AG04449 (cell line): ENCODE data around the gene CDON.

Source experiments
- CTCF ChIA-PET: fragments of 350-600 bp; formaldehyde crosslinking; extraction: SDS; loops from one replicate; lab custom pipeline; 2021; ENCODE audit warnings: antibody characterized with exemption; lab: Yijun Ruan, JAX
- POLR2A ChIA-PET: fragments of 400-600, 350-600 bp; formaldehyde crosslinking; extraction: SDS; loops from one replicate; lab custom pipeline; 2020; ENCODE audit warnings: antibody characterized with exemption, inconsistent platforms; lab: Yijun Ruan, JAX
- DNase-seq: peaks from one replicate; pipeline ENCODE4 v3.0.0-alpha.2; 2010; ENCODE audit warnings: low read depth, low spot score
- H3K4me3 ChIP-seq: 2 replicates; pipeline ENCODE4 v1.5.1; 2011; ENCODE audit warnings: low read depth, mild to moderate bottlenecking, control low read depth, low read length
- TF ChIP-seq, protein P1 (sequence below): IDR thresholded peaks from one replicate; pipeline ENCODE4 v1.5.1; 2011; ENCODE audit warnings: mild to moderate bottlenecking, moderate library complexity, low read length, control low read depth, inconsistent platforms; ENCODE audit not compliant: insufficient read depth; ENCODE audit errors: missing control alignments

The CDON gene

DNA sequence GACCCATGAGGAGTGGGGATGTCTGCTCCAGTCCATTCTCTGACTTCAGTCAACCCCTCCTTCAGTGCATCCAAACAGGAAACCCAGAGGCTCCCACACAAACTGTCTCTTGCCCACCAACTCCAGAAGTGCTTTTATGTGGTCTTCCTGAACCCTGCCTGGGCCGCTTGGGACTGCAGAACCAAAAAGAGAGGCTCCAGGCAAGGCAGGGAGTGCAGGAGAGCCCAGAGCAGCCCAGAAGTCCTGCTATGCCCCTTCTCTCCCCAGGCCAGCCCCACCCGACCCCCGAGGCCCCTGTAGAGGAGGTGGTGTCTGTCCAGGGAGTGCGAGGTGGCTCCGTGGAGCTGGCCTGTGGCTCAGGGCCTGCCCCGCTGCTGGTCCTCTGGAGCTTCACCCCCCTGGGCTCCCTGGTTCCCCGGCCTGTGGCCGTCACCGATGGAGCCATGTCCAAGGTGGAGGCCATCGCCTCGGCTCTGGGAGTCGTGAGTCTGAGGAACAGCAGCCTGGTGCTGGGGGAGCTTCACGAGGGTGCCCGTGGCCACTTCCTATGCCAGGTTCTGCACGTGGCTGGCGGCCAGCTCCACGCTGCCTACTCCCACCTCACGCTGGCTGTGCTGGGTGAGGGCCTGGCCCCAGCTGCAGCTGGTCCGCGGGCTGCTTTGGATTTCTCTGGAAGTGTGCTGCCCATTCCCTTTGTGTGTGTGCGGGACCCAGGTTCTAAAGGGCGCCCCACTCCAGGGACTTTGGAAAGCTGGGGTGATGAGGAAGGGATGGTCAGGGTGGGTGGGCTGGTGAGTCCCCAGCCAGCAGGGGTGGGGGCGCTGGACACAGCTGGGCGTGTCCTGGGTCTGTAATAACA is 115.0 kb downstream of the CDON start:
- H3K4me3 ChIP-seq, result no peak overlapping the region
- ChIA-PET CTCF (no interaction called here), POLR2A (no interaction called here)
- TF ChIP-seq, protein P1, sequence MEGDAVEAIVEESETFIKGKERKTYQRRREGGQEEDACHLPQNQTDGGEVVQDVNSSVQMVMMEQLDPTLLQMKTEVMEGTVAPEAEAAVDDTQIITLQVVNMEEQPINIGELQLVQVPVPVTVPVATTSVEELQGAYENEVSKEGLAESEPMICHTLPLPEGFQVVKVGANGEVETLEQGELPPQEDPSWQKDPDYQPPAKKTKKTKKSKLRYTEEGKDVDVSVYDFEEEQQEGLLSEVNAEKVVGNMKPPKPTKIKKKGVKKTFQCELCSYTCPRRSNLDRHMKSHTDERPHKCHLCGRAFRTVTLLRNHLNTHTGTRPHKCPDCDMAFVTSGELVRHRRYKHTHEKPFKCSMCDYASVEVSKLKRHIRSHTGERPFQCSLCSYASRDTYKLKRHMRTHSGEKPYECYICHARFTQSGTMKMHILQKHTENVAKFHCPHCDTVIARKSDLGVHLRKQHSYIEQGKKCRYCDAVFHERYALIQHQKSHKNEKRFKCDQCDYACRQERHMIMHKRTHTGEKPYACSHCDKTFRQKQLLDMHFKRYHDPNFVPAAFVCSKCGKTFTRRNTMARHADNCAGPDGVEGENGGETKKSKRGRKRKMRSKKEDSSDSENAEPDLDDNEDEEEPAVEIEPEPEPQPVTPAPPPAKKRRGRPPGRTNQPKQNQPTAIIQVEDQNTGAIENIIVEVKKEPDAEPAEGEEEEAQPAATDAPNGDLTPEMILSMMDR, result no peak
- DNase-seq, result no peak

DNA sequence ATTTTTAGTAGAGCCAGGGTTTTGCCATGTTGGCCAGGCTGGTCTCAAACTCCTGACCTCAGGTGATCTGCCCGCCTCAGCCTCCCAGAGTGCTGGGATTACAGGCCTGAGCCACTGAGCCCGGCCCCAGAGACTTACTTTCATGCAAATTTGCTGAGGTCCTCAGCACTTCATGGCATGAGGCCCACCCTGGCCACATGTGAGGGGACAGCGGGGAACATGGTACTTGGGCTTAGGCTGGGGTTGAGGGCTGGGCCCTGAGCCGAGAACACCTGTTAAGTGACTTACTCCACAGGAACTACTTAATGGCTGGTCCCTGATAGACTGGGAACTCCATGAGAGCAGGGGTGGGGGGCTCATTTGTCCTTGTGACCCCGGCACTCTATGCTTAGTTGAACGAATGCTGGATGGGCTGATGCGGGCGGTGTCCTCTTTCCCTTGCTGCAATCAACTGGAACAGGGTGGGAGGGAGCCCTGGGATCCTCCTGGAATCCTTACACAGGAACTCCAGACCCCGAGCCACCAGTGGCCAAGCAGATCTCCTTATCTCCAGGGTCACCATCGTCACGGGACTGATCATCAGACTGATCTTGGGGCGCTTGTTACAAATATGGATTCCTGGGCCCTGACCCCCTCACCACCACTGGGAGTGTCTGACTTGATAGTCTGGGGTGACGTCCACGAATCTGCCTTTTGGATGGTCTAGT is 115.8 kb downstream of the CDON start:
- no peak for DNase-seq
- ChIA-PET POLR2A (no interaction called here), CTCF (no interaction called here)
- H3K4me3 ChIP-seq, result no peak overlapping the region
- TF ChIP-seq, protein P1, result no peak

DNA sequence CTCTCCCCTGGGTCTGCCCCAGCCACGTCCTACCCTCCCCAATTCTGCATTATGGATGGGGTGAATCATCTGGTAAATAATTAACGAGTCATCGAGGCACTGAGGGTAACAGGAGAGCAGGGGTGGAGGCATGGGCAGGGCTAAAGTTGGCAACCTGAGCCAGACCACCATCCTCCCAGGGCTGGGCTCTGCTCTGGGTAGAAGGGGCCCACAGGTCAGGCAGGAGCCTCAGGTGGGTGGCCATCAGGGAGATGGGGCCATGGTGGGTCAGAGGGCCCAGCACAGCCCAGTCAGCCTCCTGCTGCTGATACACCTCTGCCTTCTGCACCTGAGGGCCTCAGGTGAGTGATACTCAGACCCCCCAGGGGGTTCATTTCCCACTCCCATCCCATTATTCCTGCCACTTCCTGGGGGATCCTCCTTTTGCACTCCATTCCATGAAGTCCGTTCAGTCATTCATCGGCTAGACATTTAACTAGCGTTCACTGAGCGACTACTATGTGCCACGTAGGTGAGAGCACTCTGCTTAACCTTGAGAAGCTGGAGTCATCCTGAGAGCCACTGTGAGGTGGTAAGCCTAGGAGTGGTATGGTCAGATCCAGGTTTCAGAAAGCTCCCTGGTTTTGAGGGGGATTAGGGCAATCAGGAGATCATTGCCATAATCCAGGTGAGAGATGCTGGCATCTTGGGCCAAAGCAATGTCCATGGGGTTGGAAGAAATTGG is 116.7 kb downstream of the CDON start, which contains the start of gene VSIG10L2:
TSS of gene VSIG10L2 (plus strand) at position 248 of the 724 bp plus-strand sequence. CDS start at position 260, 12 bp downstream.
- TF ChIP-seq, protein P1, result no peak
- ChIA-PET CTCF (interaction anchor here (8.8 kb wide), 1 partner anchor 248 kb away, joined by 109 read pairs; no protein-coding TSS in a partner anchor), POLR2A (no interaction called here)
- no peak within 1 kb of the TSS for H3K4me3 ChIP-seq
- no peak for DNase-seq

DNA sequence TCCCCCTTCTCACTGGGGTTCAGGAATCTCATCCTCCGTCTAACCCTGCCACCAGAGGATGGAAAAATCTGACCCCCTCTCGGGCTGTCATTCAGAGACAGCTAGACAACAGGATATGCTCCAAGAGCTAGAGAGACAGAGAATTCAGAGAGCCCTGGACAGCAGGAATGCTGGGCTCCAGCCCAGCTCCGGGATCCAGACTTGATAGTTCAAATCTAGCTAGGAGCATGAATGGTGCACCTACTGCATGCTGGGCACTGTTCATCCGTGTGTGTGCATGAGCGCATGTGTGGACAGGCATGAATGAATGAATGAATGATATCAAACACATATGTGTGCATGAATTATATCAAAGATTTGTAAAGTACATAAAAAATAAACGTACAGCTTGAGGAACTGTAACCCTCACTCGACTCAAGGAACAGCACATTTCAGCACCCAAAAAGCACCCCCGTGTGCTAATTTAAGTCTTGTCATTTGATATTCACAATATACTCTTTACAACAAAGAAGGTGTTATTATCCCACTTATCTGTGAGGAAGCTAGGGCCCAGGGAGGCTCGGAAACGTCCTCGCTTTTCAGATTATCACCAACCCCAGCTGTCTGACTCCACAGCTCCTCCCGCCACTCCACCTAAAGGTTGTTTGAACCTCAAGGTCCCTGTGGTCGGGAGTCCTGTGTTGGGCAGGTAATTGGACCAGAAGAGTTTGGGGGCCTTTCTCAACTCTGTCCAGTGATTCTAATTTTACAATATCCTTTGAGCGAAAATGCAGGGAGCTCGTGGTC is 117.5 kb downstream of the CDON start:
- TF ChIP-seq, protein P1, result no peak
- CTCF ChIA-PET, result interaction anchor here (1.1 to 8.8 kb wide), 3 partner anchors 16 to 249 kb away, joined by 4 to 109 read pairs (median 4); no protein-coding TSS in a partner anchor
- H3K4me3 ChIP-seq, result no peak overlapping the region
- POLR2A ChIA-PET, result no interaction called here
- no peak for DNase-seq

DNA sequence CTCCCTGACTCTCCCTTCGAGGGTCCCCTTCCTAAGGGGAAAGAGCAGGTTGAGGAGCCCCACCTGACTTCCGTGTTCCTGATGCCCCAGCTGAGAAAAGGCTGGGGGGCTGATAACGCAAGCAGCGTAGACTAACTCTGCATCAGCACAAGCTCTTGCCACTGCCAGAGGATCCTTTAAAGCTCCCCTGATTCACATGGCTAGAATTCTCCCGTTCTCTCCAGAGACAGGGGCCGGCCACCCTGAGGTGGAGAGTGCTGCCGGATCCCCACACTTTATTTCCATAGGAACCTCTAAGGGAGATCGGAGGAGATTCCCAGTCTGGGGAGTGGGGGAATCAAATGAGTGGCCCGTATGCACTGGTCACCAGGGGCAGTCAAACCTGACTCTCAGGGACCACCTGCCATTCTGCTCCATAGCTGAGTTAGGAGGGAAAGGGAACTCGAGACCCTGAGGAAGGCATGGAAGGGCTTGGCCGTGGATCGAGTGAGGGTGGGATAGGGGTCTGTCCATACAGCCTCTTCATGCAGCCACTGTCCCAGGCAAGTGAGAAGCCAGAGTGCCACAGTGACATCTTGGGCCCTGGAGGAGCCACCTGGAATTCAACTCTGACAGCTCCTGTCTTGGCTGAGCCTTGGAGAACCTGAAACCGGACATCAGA is 118.2 kb downstream of the CDON start:
- DNase-seq, result no peak
- ChIA-PET CTCF (interaction anchor here (1.1 to 8.8 kb wide), 3 partner anchors 15 to 250 kb away, joined by 4 to 109 read pairs (median 4); no protein-coding TSS in a partner anchor), POLR2A (interaction anchor here (0.7 kb wide), 1 partner anchor 263 kb away, joined by 3 read pairs; no protein-coding TSS in a partner anchor)
- no peak overlapping the region for H3K4me3 ChIP-seq
- TF ChIP-seq, protein P1, result no peak
